ENCODE data around the gene ZCCHC3.

The ZCCHC3 gene

GRCh38 chr20:341682-342081, 44.3 kb downstream of the ZCCHC3 start:
- DNase-seq (ENCODE audit: low read depth, low spot score) = no peak

GRCh38 chr20:343107-343506, 45.7 kb downstream of the ZCCHC3 start:
- DNase-seq (ENCODE audit: low read depth, low spot score) = no peak

GRCh38 chr20:346033-346639, 48.8 kb downstream of the ZCCHC3 start:
- no peak for DNase-seq (ENCODE audit: low read depth, low spot score)

GRCh38 chr20:346640-347316, 49.4 kb downstream of the ZCCHC3 start, which contains the start of gene NRSN2:
Gene NRSN2, plus strand, starts transcription at chr20:347111. Its CDS starts 2,533 bp downstream, at chr20:349644.
- DNase-seq (ENCODE audit: low read depth, low spot score) = no peak

- no peak for DNase-seq (ENCODE audit: low read depth, low spot score)
These were observed 49.9 kb downstream of the ZCCHC3 start for GRCh38 chr20:347317-347639.

- DNase-seq (ENCODE audit: low read depth, low spot score) = no peak
These were observed 50.5 kb downstream of the ZCCHC3 start for GRCh38 chr20:347640-348484.

- no peak for DNase-seq (ENCODE audit: low read depth, low spot score)
These were observed 51.8 kb downstream of the ZCCHC3 start for GRCh38 chr20:348972-349841.
